ENCODE data around the gene GJA4.
A peak's percentile ranks its signal among the peaks of the same experiment; 100 is the strongest.

Gene GJA4

GRCh38 chr1:34781844-34782391 lies 10.9 kb upstream of the GJA4 start:
- Histone ChIP-seq H3K4me3 (ENCODE audit: low read depth in 1 of 2, low read length in 2 of 2) (peak overlapping the region in 1 of 2 donors; percentile 50), H3K9me3 (ENCODE audit: control insufficient read depth in 1 of 2, low read length in 2 of 2) (no peaks in the 10 kb centered on the region), H3K36me3 (ENCODE audit: control insufficient read depth in 1 of 2, insufficient read depth in 2 of 2, low read length in 2 of 2) (no peaks in the 10 kb centered on the region), H3K4me1 (ENCODE audit: control insufficient read depth in 1 of 2, insufficient read depth in 2 of 2, low read length in 2 of 2) (peaks cover 0 to 12% of the 10 kb centered on the region in 2 donors), H3K27me3 (ENCODE audit: low read depth, low read length) (peaks cover 16% of the 10 kb centered on the region), H3K27ac (ENCODE audit: low read length) (no peak overlapping the region)

GRCh38 chr1:34784751-34785221 lies 8.0 kb upstream of the GJA4 start:
- Histone ChIP-seq H3K9me3 (ENCODE audit: control insufficient read depth in 1 of 2, low read length in 2 of 2) (no peaks in the 10 kb centered on the region), H3K36me3 (ENCODE audit: control insufficient read depth in 1 of 2, insufficient read depth in 2 of 2, low read length in 2 of 2) (no peaks in the 10 kb centered on the region), H3K27me3 (ENCODE audit: low read depth, low read length) (peaks cover 16% of the 10 kb centered on the region), H3K4me1 (ENCODE audit: control insufficient read depth in 1 of 2, insufficient read depth in 2 of 2, low read length in 2 of 2) (peaks cover 0 to 12% of the 10 kb centered on the region in 2 donors), H3K4me3 (ENCODE audit: low read depth in 1 of 2, low read length in 2 of 2) (no peak overlapping the region), H3K27ac (ENCODE audit: low read length) (no peak overlapping the region)

- Histone ChIP-seq H3K4me3 (ENCODE audit: low read depth in 1 of 2, low read length in 2 of 2) (no peak overlapping the region), H3K36me3 (ENCODE audit: control insufficient read depth in 1 of 2, insufficient read depth in 2 of 2, low read length in 2 of 2) (no peaks in the 10 kb centered on the region), H3K27ac (ENCODE audit: low read length) (no peak overlapping the region), H3K4me1 (ENCODE audit: control insufficient read depth in 1 of 2, insufficient read depth in 2 of 2, low read length in 2 of 2) (peaks cover 0 to 12% of the 10 kb centered on the region in 2 donors), H3K9me3 (ENCODE audit: control insufficient read depth in 1 of 2, low read length in 2 of 2) (no peaks in the 10 kb centered on the region), H3K27me3 (ENCODE audit: low read depth, low read length) (peaks cover 16% of the 10 kb centered on the region)
These were observed 7.4 kb upstream of the GJA4 start for GRCh38 chr1:34785231-34785874.

GRCh38 chr1:34785875-34786470 lies 6.8 kb upstream of the GJA4 start:
- H3K9me3 ChIP-seq (ENCODE audit: control insufficient read depth in 1 of 2, low read length in 2 of 2) = no peaks in the 10 kb centered on the region
- no peak overlapping the region for H3K4me3 ChIP-seq (ENCODE audit: low read depth in 1 of 2, low read length in 2 of 2)
- H3K27ac ChIP-seq (ENCODE audit: low read length) = no peak overlapping the region
- peaks cover 0 to 11% of the 10 kb centered on the region in 2 donors for H3K4me1 ChIP-seq (ENCODE audit: control insufficient read depth in 1 of 2, insufficient read depth in 2 of 2, low read length in 2 of 2)
- no peaks in the 10 kb centered on the region for H3K36me3 ChIP-seq (ENCODE audit: control insufficient read depth in 1 of 2, insufficient read depth in 2 of 2, low read length in 2 of 2)
- peaks cover 12% of the 10 kb centered on the region for H3K27me3 ChIP-seq (ENCODE audit: low read depth, low read length)

- H3K4me1 ChIP-seq (ENCODE audit: control insufficient read depth in 1 of 2, insufficient read depth in 2 of 2, low read length in 2 of 2) = peaks cover 0 to 3% of the 10 kb centered on the region in 2 donors
- no peak overlapping the region for H3K27ac ChIP-seq (ENCODE audit: low read length)
- H3K4me3 ChIP-seq (ENCODE audit: low read depth in 1 of 2, low read length in 2 of 2) = no peak overlapping the region
- no peaks in the 10 kb centered on the region for H3K36me3 ChIP-seq (ENCODE audit: control insufficient read depth in 1 of 2, insufficient read depth in 2 of 2, low read length in 2 of 2)
- no peaks in the 10 kb centered on the region for H3K9me3 ChIP-seq (ENCODE audit: control insufficient read depth in 1 of 2, low read length in 2 of 2)
- H3K27me3 ChIP-seq (ENCODE audit: low read depth, low read length) = peaks cover 9% of the 10 kb centered on the region
These were observed 6.1 kb upstream of the GJA4 start for GRCh38 chr1:34786521-34787325.

- Histone ChIP-seq H3K9me3 (ENCODE audit: control insufficient read depth in 1 of 2, low read length in 2 of 2) (no peaks in the 10 kb centered on the region), H3K36me3 (ENCODE audit: control insufficient read depth in 1 of 2, insufficient read depth in 2 of 2, low read length in 2 of 2) (no peaks in the 10 kb centered on the region), H3K4me3 (ENCODE audit: low read depth in 1 of 2, low read length in 2 of 2) (no peak overlapping the region), H3K27ac (ENCODE audit: low read length) (no peak overlapping the region), H3K27me3 (ENCODE audit: low read depth, low read length) (peaks cover 9% of the 10 kb centered on the region), H3K4me1 (ENCODE audit: control insufficient read depth in 1 of 2, insufficient read depth in 2 of 2, low read length in 2 of 2) (no peaks in the 10 kb centered on the region)
These were observed 5.1 kb upstream of the GJA4 start for GRCh38 chr1:34787461-34788420.

GRCh38 chr1:34790985-34791384 lies 1.8 kb upstream of the GJA4 start:
- H3K36me3 ChIP-seq (ENCODE audit: control insufficient read depth in 1 of 2, insufficient read depth in 2 of 2, low read length in 2 of 2) = peaks cover 0 to 14% of the 10 kb centered on the region in 2 donors
- no peak overlapping the region for H3K4me3 ChIP-seq (ENCODE audit: low read depth in 1 of 2, low read length in 2 of 2)
- no peaks in the 10 kb centered on the region for H3K9me3 ChIP-seq (ENCODE audit: control insufficient read depth in 1 of 2, low read length in 2 of 2)
- peaks cover 0 to 4% of the 10 kb centered on the region in 2 donors for H3K4me1 ChIP-seq (ENCODE audit: control insufficient read depth in 1 of 2, insufficient read depth in 2 of 2, low read length in 2 of 2)
- peaks cover 9% of the 10 kb centered on the region for H3K27me3 ChIP-seq (ENCODE audit: low read depth, low read length)
- H3K27ac ChIP-seq (ENCODE audit: low read length) = no peak overlapping the region

- H3K27ac ChIP-seq (ENCODE audit: low read length) = no peak overlapping the region
- H3K9me3 ChIP-seq (ENCODE audit: control insufficient read depth in 1 of 2, low read length in 2 of 2) = no peaks in the 10 kb centered on the region
- peaks cover 0 to 14% of the 10 kb centered on the region in 2 donors for H3K36me3 ChIP-seq (ENCODE audit: control insufficient read depth in 1 of 2, insufficient read depth in 2 of 2, low read length in 2 of 2)
- no peak overlapping the region for H3K4me3 ChIP-seq (ENCODE audit: low read depth in 1 of 2, low read length in 2 of 2)
- peaks cover 0 to 4% of the 10 kb centered on the region in 2 donors for H3K4me1 ChIP-seq (ENCODE audit: control insufficient read depth in 1 of 2, insufficient read depth in 2 of 2, low read length in 2 of 2)
- H3K27me3 ChIP-seq (ENCODE audit: low read depth, low read length) = peaks cover 9% of the 10 kb centered on the region
These were observed 375 bp upstream of the GJA4 start for GRCh38 chr1:34792424-34792823.

- H3K27me3 ChIP-seq (ENCODE audit: low read depth, low read length) = peaks cover 9% of the 10 kb centered on the region
- no peaks in the 10 kb centered on the region for H3K9me3 ChIP-seq (ENCODE audit: control insufficient read depth in 1 of 2, low read length in 2 of 2)
- H3K36me3 ChIP-seq (ENCODE audit: control insufficient read depth in 1 of 2, insufficient read depth in 2 of 2, low read length in 2 of 2) = peaks cover 0 to 14% of the 10 kb centered on the region in 2 donors
- H3K4me3 ChIP-seq (ENCODE audit: low read depth in 1 of 2, low read length in 2 of 2) = peak overlapping the region; percentile 26
- H3K4me1 ChIP-seq (ENCODE audit: control insufficient read depth in 1 of 2, insufficient read depth in 2 of 2, low read length in 2 of 2) = peaks cover 0 to 4% of the 10 kb centered on the region in 2 donors
- H3K27ac ChIP-seq (ENCODE audit: low read length) = no peak overlapping the region
These were observed 1.4 kb downstream of the GJA4 start for GRCh38 chr1:34794001-34794789.

GRCh38 chr1:34794790-34795180 lies 2.0 kb downstream of the GJA4 start:
- peaks cover 0 to 4% of the 10 kb centered on the region in 2 donors for H3K4me1 ChIP-seq (ENCODE audit: control insufficient read depth in 1 of 2, insufficient read depth in 2 of 2, low read length in 2 of 2)
- peaks cover 0 to 14% of the 10 kb centered on the region in 2 donors for H3K36me3 ChIP-seq (ENCODE audit: control insufficient read depth in 1 of 2, insufficient read depth in 2 of 2, low read length in 2 of 2)
- peaks cover 9% of the 10 kb centered on the region for H3K27me3 ChIP-seq (ENCODE audit: low read depth, low read length)
- H3K4me3 ChIP-seq (ENCODE audit: low read depth in 1 of 2, low read length in 2 of 2) = peak overlapping the region in 1 of 2 donors; percentile 30
- no peak overlapping the region for H3K27ac ChIP-seq (ENCODE audit: low read length)
- no peaks in the 10 kb centered on the region for H3K9me3 ChIP-seq (ENCODE audit: control insufficient read depth in 1 of 2, low read length in 2 of 2)
